Measurements from ENCODE around the gene PTPRM. TPM values are rescaled to one million over a fixed set of nuclear protein-coding genes. Genes with fewer than 3 reads are reported as not detected.

PTPRM gene
- total and polyA plus RNA-seq, 2 of the 8 experiments (the other 6 are each of a cell fraction or from before 2014, with no cell fraction given), result 4.1 to 7.0 TPM

DNA sequence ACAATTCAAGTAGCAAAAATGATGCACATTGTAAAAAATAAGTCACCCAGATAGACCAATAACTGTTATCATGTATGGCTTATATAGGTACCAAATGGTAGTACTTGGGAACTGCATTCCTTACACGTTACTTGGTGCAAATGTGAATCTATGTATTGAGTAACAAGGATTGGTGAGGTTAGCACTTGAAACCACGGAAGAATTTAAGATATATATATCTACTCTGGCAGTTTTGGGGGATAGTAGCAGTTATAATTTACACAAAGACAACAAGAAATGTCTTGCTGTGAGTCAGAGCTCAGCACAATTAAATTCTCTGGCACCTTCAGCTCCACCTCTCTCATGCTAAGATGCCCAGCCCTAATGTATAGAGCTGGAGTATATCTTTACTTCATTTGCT lies 682.7 kb downstream of the PTPRM start (continued):
- TF ChIP-seq, protein P1, sequence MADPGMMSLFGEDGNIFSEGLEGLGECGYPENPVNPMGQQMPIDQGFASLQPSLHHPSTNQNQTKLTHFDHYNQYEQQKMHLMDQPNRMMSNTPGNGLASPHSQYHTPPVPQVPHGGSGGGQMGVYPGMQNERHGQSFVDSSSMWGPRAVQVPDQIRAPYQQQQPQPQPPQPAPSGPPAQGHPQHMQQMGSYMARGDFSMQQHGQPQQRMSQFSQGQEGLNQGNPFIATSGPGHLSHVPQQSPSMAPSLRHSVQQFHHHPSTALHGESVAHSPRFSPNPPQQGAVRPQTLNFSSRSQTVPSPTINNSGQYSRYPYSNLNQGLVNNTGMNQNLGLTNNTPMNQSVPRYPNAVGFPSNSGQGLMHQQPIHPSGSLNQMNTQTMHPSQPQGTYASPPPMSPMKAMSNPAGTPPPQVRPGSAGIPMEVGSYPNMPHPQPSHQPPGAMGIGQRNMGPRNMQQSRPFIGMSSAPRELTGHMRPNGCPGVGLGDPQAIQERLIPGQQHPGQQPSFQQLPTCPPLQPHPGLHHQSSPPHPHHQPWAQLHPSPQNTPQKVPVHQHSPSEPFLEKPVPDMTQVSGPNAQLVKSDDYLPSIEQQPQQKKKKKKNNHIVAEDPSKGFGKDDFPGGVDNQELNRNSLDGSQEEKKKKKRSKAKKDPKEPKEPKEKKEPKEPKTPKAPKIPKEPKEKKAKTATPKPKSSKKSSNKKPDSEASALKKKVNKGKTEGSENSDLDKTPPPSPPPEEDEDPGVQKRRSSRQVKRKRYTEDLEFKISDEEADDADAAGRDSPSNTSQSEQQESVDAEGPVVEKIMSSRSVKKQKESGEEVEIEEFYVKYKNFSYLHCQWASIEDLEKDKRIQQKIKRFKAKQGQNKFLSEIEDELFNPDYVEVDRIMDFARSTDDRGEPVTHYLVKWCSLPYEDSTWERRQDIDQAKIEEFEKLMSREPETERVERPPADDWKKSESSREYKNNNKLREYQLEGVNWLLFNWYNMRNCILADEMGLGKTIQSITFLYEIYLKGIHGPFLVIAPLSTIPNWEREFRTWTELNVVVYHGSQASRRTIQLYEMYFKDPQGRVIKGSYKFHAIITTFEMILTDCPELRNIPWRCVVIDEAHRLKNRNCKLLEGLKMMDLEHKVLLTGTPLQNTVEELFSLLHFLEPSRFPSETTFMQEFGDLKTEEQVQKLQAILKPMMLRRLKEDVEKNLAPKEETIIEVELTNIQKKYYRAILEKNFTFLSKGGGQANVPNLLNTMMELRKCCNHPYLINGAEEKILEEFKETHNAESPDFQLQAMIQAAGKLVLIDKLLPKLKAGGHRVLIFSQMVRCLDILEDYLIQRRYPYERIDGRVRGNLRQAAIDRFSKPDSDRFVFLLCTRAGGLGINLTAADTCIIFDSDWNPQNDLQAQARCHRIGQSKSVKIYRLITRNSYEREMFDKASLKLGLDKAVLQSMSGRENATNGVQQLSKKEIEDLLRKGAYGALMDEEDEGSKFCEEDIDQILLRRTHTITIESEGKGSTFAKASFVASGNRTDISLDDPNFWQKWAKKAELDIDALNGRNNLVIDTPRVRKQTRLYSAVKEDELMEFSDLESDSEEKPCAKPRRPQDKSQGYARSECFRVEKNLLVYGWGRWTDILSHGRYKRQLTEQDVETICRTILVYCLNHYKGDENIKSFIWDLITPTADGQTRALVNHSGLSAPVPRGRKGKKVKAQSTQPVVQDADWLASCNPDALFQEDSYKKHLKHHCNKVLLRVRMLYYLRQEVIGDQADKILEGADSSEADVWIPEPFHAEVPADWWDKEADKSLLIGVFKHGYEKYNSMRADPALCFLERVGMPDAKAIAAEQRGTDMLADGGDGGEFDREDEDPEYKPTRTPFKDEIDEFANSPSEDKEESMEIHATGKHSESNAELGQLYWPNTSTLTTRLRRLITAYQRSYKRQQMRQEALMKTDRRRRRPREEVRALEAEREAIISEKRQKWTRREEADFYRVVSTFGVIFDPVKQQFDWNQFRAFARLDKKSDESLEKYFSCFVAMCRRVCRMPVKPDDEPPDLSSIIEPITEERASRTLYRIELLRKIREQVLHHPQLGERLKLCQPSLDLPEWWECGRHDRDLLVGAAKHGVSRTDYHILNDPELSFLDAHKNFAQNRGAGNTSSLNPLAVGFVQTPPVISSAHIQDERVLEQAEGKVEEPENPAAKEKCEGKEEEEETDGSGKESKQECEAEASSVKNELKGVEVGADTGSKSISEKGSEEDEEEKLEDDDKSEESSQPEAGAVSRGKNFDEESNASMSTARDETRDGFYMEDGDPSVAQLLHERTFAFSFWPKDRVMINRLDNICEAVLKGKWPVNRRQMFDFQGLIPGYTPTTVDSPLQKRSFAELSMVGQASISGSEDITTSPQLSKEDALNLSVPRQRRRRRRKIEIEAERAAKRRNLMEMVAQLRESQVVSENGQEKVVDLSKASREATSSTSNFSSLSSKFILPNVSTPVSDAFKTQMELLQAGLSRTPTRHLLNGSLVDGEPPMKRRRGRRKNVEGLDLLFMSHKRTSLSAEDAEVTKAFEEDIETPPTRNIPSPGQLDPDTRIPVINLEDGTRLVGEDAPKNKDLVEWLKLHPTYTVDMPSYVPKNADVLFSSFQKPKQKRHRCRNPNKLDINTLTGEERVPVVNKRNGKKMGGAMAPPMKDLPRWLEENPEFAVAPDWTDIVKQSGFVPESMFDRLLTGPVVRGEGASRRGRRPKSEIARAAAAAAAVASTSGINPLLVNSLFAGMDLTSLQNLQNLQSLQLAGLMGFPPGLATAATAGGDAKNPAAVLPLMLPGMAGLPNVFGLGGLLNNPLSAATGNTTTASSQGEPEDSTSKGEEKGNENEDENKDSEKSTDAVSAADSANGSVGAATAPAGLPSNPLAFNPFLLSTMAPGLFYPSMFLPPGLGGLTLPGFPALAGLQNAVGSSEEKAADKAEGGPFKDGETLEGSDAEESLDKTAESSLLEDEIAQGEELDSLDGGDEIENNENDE (IDR thresholded peaks at IDR 0.05; ENCODE audit: insufficient replicate concordance, low read length), result no peak
- TF ChIP-seq BRCA1 (IDR thresholded peaks at IDR 0.05; ENCODE audit: low read depth, low read length) (no peak), CBX5 (IDR thresholded peaks at IDR 0.05; ENCODE audit: low read depth, low read length) (no peak), KDM4A (IDR thresholded peaks at IDR 0.05; ENCODE audit: low read depth, low read length, severe bottlenecking) (no peak), TAF7 (optimal IDR thresholded peaks at IDR 0.05; ENCODE audit: borderline replicate concordance, low read depth, low read length) (no peak), SIRT6 (IDR thresholded peaks at IDR 0.05; ENCODE audit: low read length) (no peak)
